MCF 10A (cell line): Measurements from ENCODE around the gene RAI14. TPM values are rescaled to one million over a fixed set of nuclear protein-coding genes. Genes with fewer than 3 reads are reported as not detected.

Experiments used
- BruUV-seq: library from RNA; stranded (reverse); fragments of 400-500 nt; replicated peaks from 2 replicates; lab custom pipeline; 2021; lab: Mats Ljungman, UMichigan
- CTCF ChIA-PET: fragments of 300-600 bp; sonication (Branson Sonifier 250); formaldehyde crosslinking; extraction: SDS; loops from one replicate; lab custom pipeline; 2021; ENCODE audit warnings: antibody characterized with exemption, inconsistent platforms; lab: Yijun Ruan, JAX
- POLR2A ChIA-PET: fragments of 300-600, 350-650 bp; sonication (Branson Sonifier 250); formaldehyde crosslinking; extraction: SDS; loops from one replicate; lab custom pipeline; 2020; ENCODE audit warnings: antibody characterized with exemption, inconsistent platforms; lab: Yijun Ruan, JAX
- DNase-seq: peaks from one replicate; pipeline ENCODE4 v3.0.0-alpha.2; 2018; ENCODE audit not compliant: unreplicated experiment
- H3K27ac Mint-ChIP-seq: one replicate; pipeline ENCODE4 v1.8.0; 2022; ENCODE audit warnings: mild to moderate bottlenecking, low read depth, mixed read lengths; ENCODE audit not compliant: unreplicated experiment
- H3K27me3 Mint-ChIP-seq: one replicate; pipeline ENCODE4 v1.8.0; 2022; ENCODE audit warnings: mixed read lengths; ENCODE audit not compliant: insufficient read depth, unreplicated experiment
- H3K36me3 Mint-ChIP-seq: one replicate; pipeline ENCODE4 v1.8.0; 2022; ENCODE audit warnings: mild to moderate bottlenecking, moderate library complexity, mixed read lengths; ENCODE audit not compliant: insufficient read depth, unreplicated experiment
- H3K4me1 Mint-ChIP-seq: one replicate; pipeline ENCODE4 v1.8.0; 2022; ENCODE audit warnings: mixed read lengths; ENCODE audit not compliant: insufficient read depth, unreplicated experiment
- H3K4me3 Mint-ChIP-seq: one replicate; pipeline ENCODE4 v1.8.0; 2022; ENCODE audit warnings: mild to moderate bottlenecking, moderate library complexity, mixed read lengths; ENCODE audit not compliant: unreplicated experiment
- H3K9me3 Mint-ChIP-seq: one replicate; pipeline ENCODE4 v1.8.0; 2022; ENCODE audit warnings: mixed read lengths; ENCODE audit not compliant: unreplicated experiment
- CTCF ChIP-seq: fragments of 200-600 bp; IDR thresholded peaks from one replicate; pipeline ENCODE4 v1.8.0; 2022; ENCODE audit warnings: antibody characterized with exemption, mild to moderate bottlenecking; ENCODE audit not compliant: unreplicated experiment
- intact Hi-C: fragments of 100-400 bp; cut with micrococcal nuclease; formaldehyde crosslinking; loops from 2 replicates; pipeline ENCODE4 v1.14.1; 2022
- total RNA-seq: library from RNA; stranded (reverse); gene quantifications from 2 replicates; pipeline ENCODE4 v1.2.3, GENCODE V29; 2022

Gene RAI14
- total RNA-seq, 1 experiment from 2014 or later: 47.6 TPM

GRCh38 chr5:34609951-34610441 is 46.1 kb upstream of the RAI14 start:
- intact Hi-C loops: loop anchor here (2.0 to 5.0 kb wide), 3 partner anchors 47 to 303 kb away; partner anchors contain the start of gene RAI14

GRCh38 chr5:34610546-34610945 is 45.6 kb upstream of the RAI14 start:
- no peak for TF ChIP-seq CTCF
- Mint-ChIP-seq H3K4me3 (no peak overlapping the region), H3K27me3 (no peaks in the 10 kb centered on the region), H3K4me1 (peaks cover 14% of the 10 kb centered on the region), H3K36me3 (no peaks in the 10 kb centered on the region), H3K9me3 (no peaks in the 10 kb centered on the region), H3K27ac (no peak overlapping the region)
- ChIA-PET CTCF (interaction anchor here (0.5 to 1.3 kb wide), 3 partner anchors 15 to 287 kb away, joined by 3 to 5 read pairs (median 4); no protein-coding TSS in a partner anchor), POLR2A (no interaction called here)
- DNase-seq: no peak
- intact Hi-C loops: no loop called here
- BruUV-seq: no TSS peak

More at GRCh38 chr5:34609951-34610441, 46.1 kb upstream of the RAI14 start:
- ChIA-PET CTCF (interaction anchor here (0.5 to 1.3 kb wide), 3 partner anchors 82 to 288 kb away, joined by 3 to 5 read pairs (median 3); no protein-coding TSS in a partner anchor), POLR2A (no interaction called here)
- no peaks in the 10 kb centered on the region for H3K27me3 Mint-ChIP-seq
- no peak for TF ChIP-seq CTCF
- no peaks in the 10 kb centered on the region for H3K9me3 Mint-ChIP-seq
- H3K36me3 Mint-ChIP-seq: no peaks in the 10 kb centered on the region
- no TSS peak for BruUV-seq
- peaks cover 14% of the 10 kb centered on the region for H3K4me1 Mint-ChIP-seq
- no peak overlapping the region for H3K27ac Mint-ChIP-seq
- no peak overlapping the region for H3K4me3 Mint-ChIP-seq
- DNase-seq: peak; percentile 45

- no peak overlapping the region for H3K27ac Mint-ChIP-seq
- CTCF ChIA-PET: interaction anchor here (0.6 to 1.3 kb wide), 3 partner anchors 14 to 286 kb away, joined by 3 to 5 read pairs (median 3); no protein-coding TSS in a partner anchor
- POLR2A ChIA-PET: interaction anchor here (0.8 kb wide), 1 partner anchor 46 kb away, joined by 3 read pairs; no protein-coding TSS in a partner anchor
Observed at GRCh38 chr5:34611464-34612415, 44.4 kb upstream of the RAI14 start.

More at GRCh38 chr5:34611464-34612415, 44.4 kb upstream of the RAI14 start:
- no peak overlapping the region for H3K4me3 Mint-ChIP-seq
- no peak for TF ChIP-seq CTCF
- peaks cover 14% of the 10 kb centered on the region for H3K4me1 Mint-ChIP-seq
- H3K36me3 Mint-ChIP-seq: no peaks in the 10 kb centered on the region
- intact Hi-C loops: no loop called here
- H3K27me3 Mint-ChIP-seq: no peaks in the 10 kb centered on the region
- no peak for DNase-seq
- no peaks in the 10 kb centered on the region for H3K9me3 Mint-ChIP-seq
- no TSS peak for BruUV-seq
